Epithelial cell of esophagus (primary cell): ENCODE data around the gene SCLT1.

Experiments used
- DNase-seq: peaks from one replicate; pipeline ENCODE4 v3.0.0; 2010; ENCODE audit warnings: low read depth
- H3K4me3 ChIP-seq: 2 replicates; pipeline ENCODE4 v1.5.1; 2011; ENCODE audit warnings: mild to moderate bottlenecking, low read length, control low read depth
- TF ChIP-seq, protein P1 (sequence below): IDR thresholded peaks from 2 replicates; pipeline ENCODE4 v1.5.1; 2011; ENCODE audit warnings: low read depth, mild to moderate bottlenecking, low read length, control low read depth, inconsistent platforms; ENCODE audit not compliant: insufficient read depth; ENCODE audit errors: missing control alignments

The SCLT1 gene

DNA sequence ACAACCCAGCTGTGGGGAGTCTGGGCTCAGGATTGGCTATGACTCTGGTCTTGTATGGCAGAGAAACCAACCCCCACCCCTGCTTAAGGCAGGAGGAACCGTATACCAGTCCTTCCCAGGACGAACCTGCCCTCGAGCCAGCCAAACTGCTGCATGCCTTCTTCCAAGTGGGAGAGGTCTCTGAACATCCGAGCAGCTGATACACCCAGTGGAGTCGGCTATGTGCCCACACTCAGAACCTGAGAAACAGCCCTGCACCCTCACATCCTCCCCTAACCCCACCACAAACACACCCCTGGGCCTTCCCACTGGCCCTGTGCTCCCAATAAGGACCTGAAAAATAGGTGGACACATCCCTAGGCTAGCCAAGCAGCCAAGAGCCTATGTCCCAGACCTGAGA, 24.4 kb upstream of the SCLT1 start:
- TF ChIP-seq, protein P1, sequence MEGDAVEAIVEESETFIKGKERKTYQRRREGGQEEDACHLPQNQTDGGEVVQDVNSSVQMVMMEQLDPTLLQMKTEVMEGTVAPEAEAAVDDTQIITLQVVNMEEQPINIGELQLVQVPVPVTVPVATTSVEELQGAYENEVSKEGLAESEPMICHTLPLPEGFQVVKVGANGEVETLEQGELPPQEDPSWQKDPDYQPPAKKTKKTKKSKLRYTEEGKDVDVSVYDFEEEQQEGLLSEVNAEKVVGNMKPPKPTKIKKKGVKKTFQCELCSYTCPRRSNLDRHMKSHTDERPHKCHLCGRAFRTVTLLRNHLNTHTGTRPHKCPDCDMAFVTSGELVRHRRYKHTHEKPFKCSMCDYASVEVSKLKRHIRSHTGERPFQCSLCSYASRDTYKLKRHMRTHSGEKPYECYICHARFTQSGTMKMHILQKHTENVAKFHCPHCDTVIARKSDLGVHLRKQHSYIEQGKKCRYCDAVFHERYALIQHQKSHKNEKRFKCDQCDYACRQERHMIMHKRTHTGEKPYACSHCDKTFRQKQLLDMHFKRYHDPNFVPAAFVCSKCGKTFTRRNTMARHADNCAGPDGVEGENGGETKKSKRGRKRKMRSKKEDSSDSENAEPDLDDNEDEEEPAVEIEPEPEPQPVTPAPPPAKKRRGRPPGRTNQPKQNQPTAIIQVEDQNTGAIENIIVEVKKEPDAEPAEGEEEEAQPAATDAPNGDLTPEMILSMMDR: no peak
- H3K4me3 ChIP-seq: no peak overlapping the region
- no peak for DNase-seq

DNA sequence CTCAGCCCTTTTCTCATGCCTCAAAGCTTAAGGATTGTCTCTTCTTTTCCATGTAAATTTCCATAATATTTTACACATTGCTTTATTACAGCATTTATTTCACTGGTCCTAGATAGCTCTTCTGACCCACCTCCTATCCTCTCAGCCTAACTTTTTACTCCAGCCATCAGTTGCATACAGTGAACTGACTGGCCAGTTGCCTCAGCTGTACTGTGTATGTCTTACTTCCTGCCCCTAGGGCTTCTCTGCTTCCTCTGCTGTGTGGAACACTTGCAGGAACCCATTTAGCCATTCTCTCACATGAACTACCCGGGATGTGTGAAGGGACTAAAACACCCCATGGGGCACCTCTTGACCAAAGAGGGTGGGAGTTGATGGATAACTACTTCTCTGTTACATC, 20.6 kb upstream of the SCLT1 start:
- TF ChIP-seq, protein P1: no peak
- no peak overlapping the region for H3K4me3 ChIP-seq
- DNase-seq: no peak

DNA sequence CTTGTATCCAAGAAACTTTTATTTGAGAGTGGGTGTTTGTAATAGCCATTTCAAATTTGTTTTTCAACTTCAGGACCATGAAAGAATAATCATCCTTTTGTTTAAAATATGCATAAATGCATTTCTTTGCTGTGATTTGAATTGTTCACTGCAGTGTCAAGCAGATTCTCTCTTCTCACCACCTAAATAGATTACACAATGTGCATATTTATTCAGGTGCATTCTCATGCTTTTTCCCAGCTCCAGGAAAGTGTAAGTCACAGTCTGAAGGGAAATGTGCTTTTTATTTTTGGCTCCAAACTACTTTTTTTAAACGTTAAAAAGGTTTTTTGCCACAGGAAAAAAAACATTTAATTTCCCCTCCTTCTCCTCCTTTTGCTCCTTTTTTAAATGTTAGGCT, 20.1 kb upstream of the SCLT1 start:
- DNase-seq: no peak
- TF ChIP-seq, protein P1: no peak
- H3K4me3 ChIP-seq: no peak overlapping the region

DNA sequence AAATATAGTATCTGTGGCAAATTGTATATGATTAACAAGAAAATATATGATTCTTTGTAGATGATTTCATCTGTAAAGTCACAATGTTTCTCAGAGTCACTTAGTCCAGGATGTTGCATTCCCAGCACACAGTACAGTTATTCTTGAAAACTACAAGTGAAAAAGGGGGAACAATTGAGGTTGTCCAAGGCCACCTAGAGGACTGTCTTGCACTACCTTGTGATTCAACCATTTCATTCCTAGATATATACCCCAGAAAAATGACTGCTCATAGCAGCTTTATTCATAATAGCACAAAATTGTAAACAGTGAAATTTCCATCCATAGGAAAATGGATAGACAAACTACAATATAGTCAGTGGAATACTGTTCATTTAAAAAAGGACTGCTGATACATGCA, 18.6 kb upstream of the SCLT1 start:
- no peak for DNase-seq
- TF ChIP-seq, protein P1: no peak
- H3K4me3 ChIP-seq: no peak overlapping the region

DNA sequence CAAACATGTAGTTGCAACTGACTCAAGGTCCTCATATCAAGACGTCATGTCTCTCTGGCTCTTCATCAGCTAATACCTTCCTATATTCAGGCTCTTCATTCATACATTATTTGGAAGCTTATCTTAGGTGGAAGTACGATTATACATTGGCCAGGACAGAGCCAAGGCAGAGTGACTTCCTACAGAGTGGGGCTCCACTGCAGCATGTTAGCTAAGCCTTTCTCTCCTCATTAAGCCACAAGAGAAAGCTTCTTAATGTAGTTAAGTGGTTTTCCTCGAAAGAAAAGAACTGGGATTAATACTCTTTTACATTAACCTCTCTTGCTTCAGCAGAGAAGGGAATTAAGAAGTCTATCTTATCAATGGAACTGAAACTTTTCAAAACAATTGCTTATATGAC, 17.6 kb upstream of the SCLT1 start:
- no peak overlapping the region for H3K4me3 ChIP-seq
- DNase-seq: no peak
- TF ChIP-seq, protein P1: no peak

DNA sequence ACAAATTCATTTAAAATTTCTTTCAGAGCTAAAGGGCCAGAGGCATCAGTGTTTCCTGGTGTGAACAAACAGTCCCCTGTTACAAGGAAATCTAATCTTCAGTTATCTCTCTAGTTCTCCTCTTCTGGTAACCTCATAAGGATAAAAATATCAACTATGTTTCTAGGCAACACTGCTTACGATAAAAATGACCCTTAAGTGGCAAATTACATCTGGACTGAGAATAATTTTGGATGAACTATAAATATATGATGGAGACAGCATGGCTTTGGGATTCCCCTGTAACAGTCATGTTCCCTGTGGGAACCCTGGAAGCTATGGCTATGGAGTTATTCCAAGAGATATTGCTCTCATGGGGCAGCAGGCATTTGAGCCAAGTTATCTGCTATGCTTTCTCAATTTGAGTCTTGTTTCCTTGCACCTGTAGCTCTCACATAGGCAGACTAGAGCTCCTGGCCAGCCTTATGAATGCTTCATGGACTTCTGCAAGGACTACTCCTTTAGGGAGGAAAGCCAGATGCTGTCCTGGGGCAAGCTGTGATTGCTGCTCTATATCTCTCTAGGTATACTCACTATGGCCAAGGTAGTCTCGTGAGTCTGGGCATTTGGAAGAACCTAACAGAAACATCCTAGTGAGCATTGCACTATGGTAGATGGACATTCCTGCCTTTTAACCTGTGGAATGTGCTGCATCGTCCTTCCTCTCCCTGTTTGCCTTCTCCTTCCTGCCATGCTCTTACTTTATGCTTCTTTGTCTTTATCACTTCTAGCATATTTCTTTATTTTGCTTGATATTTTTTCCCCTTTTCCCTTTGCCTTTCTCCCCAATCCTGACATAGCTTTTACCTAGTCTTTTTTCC, 16.9 kb upstream of the SCLT1 start:
- no peak for DNase-seq
- TF ChIP-seq, protein P1: no peak

DNA sequence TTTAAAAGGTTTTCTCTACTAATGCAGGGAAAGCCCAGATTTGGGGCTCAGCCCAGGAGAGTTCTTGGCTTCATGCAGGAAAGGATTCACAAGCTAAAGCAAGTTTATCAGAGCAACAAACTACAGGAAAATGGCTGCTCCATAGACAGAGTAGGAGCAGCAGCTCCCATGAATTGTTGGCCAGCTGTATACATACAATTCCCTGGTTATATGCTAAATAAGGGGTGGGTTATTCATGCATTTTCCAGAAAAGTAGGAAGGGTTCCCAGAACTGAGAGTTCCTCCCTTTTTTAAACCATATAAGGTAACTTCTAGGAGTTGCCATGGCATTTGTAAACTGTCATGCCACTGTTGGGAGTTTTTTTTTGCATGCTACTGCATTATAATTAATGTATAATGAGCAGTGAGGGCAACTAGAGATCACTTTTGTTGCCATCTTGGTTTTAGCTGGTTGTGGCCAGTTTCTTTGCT, 5.2 kb upstream of the SCLT1 start:
- no peak overlapping the region for H3K4me3 ChIP-seq
- TF ChIP-seq, protein P1: no peak
- DNase-seq: no peak

More for the DNA sequence above, 16.9 kb upstream of the SCLT1 start:
- H3K4me3 ChIP-seq: no peak overlapping the region
